Activated naive CD4-positive, alpha-beta T cell treated with anti-CD3 and anti-CD28 coated beads, Interleukin-2, amount 50 U/mL, for 72 hours (primary cell): ENCODE measurements around the gene PELI3. TPM values are rescaled to one million over a fixed set of nuclear protein-coding genes. Genes with fewer than 3 reads are reported as not detected.
"Not testable (repeated sequence)": the region's sequence is repeated elsewhere in the genome, so short reads cannot be mapped to it uniquely, and the experiment has no call there.

ENCODE experiments used
- ATAC-seq, 2 donors: fragments of 150-1000 bp; cut with Tn5 transposase; 2 replicates each; pipeline ENCODE4 v1.10.0; 2021; ENCODE audit warnings: mild to moderate bottlenecking in 2 of 2, moderate library complexity in 2 of 2
- DNase-seq, 2 donors: peaks; one replicate each; pipeline ENCODE4 v3.0.0; 2021 to 2022; ENCODE audit warnings: low spot score in 2 of 2
- H3K27ac Mint-ChIP-seq, 2 donors: one replicate each; pipeline ENCODE4 v1.8.0; 2022; ENCODE audit warnings: mild to moderate bottlenecking in 2 of 2, mixed read lengths in 2 of 2
- H3K36me3 Mint-ChIP-seq, 2 donors: one replicate each; pipeline ENCODE4 v1.8.0; 2022; ENCODE audit warnings: mixed read lengths in 2 of 2
- H3K9me3 Mint-ChIP-seq, 2 donors: one replicate each; pipeline ENCODE4 v1.8.0; 2022; ENCODE audit warnings: mixed read lengths in 2 of 2
- total RNA-seq, 2 donors: library from RNA; stranded (reverse); gene quantifications; one replicate each; pipeline ENCODE4 v1.2.3, GENCODE V29; 2022

The PELI3 gene
- total RNA-seq, 2 donors from 2014 or later = 4.2 to 8.5 TPM

GRCh38 chr11:66438504-66439466 lies 27.9 kb upstream of the PELI3 start, which contains the start of gene MRPL11:
Gene MRPL11 (minus strand): TSS chr11:66438848. CDS start chr11:66438754, 94 bp downstream.
- Mint-ChIP-seq H3K27ac (peak within 1 kb of the TSS; percentile 90 to 99), H3K9me3 (peaks cover 8 to 9% of the 10 kb centered on the region in 2 donors), H3K36me3 (peaks cover 8 to 15% of the 10 kb centered on the region in 2 donors)
- DNase-seq = peak; percentile 88 to 90
- peak; percentile 98 to 99 for ATAC-seq

DNA sequence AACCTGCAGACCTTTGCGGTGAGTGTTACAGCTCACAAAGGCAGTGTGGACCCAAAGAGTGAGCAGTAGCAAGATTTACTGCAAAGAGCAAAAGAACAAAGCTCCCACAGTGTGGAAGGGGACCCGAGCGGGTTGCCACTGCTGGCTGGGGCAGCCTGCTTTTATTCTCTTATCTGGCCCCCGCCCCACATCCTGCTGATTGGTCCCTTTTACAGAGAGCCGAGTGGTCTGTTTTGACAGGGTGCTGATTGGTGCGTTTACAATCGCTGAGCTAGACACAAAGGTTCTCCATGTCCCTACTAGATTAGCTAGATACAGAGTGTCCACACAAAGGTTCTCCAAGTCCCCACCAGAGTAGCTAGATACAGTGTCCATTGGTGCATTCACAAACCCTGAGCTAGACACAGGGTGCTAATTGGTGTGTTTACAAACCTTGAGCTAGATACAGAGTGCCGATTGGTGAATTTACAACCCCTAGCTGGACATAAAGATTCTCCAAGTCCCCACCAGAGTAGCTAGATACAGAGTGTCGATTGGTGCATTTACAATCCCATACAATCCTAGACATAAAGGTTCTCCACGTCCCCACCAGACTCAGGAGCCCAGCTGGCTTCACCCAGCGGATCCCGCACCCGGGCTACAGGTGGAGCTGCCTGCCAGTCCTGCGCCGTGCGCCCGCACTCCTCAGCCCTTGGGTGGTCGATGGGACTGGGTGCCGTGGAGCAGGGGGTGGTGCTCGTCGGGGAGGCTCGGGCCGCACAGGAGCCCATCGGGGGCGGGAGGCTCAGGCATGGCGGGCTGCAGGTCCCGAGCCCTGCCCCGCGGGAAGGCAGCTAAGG lies 26.4 kb upstream of the PELI3 start:
- H3K27ac Mint-ChIP-seq, ATAC-seq, DNase-seq: not testable (repeated sequence)
- peaks cover 11 to 13% of the 10 kb centered on the region in 2 donors for H3K36me3 Mint-ChIP-seq
- H3K9me3 Mint-ChIP-seq = peaks cover 11 to 13% of the 10 kb centered on the region in 2 donors

DNA sequence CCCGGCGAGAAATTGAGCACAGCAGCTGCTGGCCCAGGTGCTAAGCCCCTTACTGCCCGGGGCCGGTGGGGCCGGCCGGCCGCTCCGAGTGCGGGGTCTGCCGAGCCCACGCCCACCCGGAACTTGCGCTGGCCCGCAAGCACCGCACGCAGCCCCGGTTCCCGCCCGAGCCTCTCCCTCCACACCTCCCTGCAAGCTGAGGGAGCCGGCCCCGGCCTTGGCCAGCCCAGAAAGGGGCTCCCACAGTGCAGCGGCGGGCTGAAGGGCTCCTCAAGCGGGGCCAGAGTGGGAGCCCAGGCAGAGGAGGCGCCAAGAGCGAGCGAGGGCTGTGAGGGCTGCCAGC lies 25.8 kb upstream of the PELI3 start:
- DNase-seq, ATAC-seq, H3K27ac Mint-ChIP-seq: not testable (repeated sequence)
- Mint-ChIP-seq H3K9me3 (peaks cover 11 to 13% of the 10 kb centered on the region in 2 donors), H3K36me3 (peaks cover 11 to 12% of the 10 kb centered on the region in 2 donors)

DNA sequence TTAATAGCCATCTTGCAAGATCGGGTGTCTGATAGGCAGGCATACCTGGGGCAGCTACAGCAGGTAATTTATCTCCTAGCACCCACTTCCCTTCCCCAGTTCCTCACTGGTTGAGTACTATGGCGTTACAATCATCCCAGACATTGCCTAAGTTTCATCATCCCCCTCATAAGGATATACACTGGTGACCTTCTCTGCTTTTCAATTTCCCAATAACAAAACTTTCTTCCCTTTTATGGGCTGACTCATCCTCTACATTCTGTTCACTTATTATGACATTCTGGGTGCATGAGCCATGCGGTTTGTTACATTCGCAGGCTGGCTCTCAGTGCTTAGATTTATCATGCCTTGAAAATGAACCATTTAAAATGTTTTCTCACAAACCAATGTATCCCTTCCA lies 23.1 kb upstream of the PELI3 start:
- no peak for DNase-seq
- peaks cover 11 to 12% of the 10 kb centered on the region in 2 donors for H3K36me3 Mint-ChIP-seq
- peaks cover 11 to 13% of the 10 kb centered on the region in 2 donors for H3K9me3 Mint-ChIP-seq
- H3K27ac Mint-ChIP-seq = no peak overlapping the region
- ATAC-seq = no peak

DNA sequence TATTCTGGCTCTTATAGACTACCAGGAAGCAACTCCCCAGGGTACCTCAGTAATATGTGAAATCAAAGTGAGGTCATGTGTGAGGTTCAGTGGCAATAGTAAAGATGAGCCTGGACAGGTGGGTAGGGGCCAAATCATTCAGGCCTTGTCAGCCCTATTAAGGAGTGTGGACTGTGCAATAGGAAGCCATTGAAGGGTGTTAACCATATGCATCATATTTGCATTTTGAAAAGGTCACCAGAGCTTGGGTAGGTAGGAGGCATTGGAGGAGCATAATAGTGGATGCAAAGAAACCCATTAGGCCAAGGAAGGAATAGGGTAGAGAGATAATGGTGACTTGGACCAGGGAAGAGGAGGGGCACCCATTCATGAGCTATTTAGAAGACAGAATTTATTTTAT lies 19.7 kb upstream of the PELI3 start:
- DNase-seq = no peak
- ATAC-seq = no peak
- Mint-ChIP-seq H3K9me3 (peaks cover 11 to 13% of the 10 kb centered on the region in 2 donors), H3K36me3 (peaks cover 11 to 12% of the 10 kb centered on the region in 2 donors), H3K27ac (no peak overlapping the region)

DNA sequence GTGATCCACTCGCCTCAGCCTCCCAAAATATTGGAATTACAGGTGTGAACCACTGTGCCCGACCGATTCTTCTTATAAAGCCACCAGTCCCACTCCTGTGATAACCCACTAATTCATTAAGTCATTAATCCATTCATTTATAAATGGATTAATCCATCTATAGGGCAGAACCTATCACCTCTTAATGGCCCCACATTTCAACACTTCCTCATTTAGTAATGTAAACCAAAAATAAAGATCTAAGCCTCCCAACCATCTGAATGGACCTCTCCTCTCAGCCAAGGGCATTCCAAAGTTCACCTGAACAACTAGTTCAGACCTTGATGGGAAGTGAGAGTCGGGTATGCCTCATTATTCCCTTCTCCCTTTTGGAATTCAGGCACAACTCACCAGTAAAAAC lies 18.2 kb upstream of the PELI3 start:
- H3K27ac Mint-ChIP-seq = no peak overlapping the region
- peaks cover 5 to 6% of the 10 kb centered on the region in 2 donors for H3K9me3 Mint-ChIP-seq
- ATAC-seq (no peak), DNase-seq (no peak)
- peaks cover 6% of the 10 kb centered on the region in 2 donors for H3K36me3 Mint-ChIP-seq

DNA sequence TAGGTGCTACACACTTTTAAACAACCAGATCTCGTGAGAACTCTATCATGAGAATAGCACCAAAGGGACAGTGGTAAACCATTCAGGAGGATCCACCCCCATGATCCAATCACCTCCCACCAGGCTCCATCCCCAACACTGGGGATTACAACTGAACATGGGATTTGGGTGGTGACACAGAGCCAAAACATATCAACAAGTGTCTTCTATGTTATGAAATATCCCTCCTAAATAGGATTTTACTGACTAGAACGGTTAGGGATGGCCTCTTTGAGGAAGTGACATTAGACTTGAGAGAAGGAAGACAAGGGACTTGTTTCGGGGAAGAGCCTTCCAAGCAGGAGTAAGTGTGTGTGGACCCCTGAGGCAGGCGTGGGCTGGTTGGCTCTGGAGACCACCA lies 16.1 kb upstream of the PELI3 start:
- DNase-seq (no peak), ATAC-seq (no peak)
- Mint-ChIP-seq H3K36me3 (no peaks in the 10 kb centered on the region), H3K9me3 (no peaks in the 10 kb centered on the region), H3K27ac (no peak overlapping the region)

DNA sequence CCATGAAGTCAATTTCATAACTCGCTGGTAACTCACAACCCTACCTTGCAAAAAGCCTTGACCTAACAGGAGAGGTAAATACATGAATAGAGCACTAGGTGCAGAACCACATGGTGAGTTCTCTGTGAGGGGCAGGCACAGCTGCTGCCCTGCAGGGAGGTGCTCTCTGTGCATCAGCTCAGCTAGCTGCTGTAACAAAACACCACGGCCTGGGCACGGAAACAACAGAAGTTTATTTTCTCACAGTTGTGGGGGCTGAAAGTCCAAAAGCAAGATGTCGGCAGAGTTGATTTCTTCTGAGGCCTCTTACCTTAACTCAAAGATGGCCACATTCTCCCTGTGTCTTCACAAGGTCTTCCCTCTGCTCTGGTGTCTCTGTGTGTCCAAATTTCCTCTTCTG lies 15.0 kb upstream of the PELI3 start:
- H3K27ac Mint-ChIP-seq = no peak overlapping the region
- no peaks in the 10 kb centered on the region for H3K36me3 Mint-ChIP-seq
- H3K9me3 Mint-ChIP-seq = no peaks in the 10 kb centered on the region
- DNase-seq (no peak), ATAC-seq (no peak)

- Mint-ChIP-seq H3K9me3 (no peaks in the 10 kb centered on the region), H3K27ac (peak overlapping the region in 1 of 2 donors; percentile 14), H3K36me3 (no peaks in the 10 kb centered on the region)
- ATAC-seq = peak; percentile 39 to 64
- no peak for DNase-seq
These were observed 12.5 kb upstream of the PELI3 start for GRCh38 chr11:66454247-66454646.

GRCh38 chr11:66454828-66455227 lies 11.9 kb upstream of the PELI3 start:
- H3K36me3 Mint-ChIP-seq = no peaks in the 10 kb centered on the region
- DNase-seq (no peak), ATAC-seq (peak; percentile 39 to 42)

GRCh38 chr11:66457826-66458225 lies 8.9 kb upstream of the PELI3 start:
- ATAC-seq (no peak), DNase-seq (no peak)
- H3K9me3 Mint-ChIP-seq = peaks cover 0 to 6% of the 10 kb centered on the region in 2 donors
- H3K27ac Mint-ChIP-seq = peak overlapping the region in 1 of 2 donors; percentile 65
- H3K36me3 Mint-ChIP-seq = peaks cover 0 to 4% of the 10 kb centered on the region in 2 donors

More at GRCh38 chr11:66454828-66455227, 11.9 kb upstream of the PELI3 start:
- H3K27ac Mint-ChIP-seq = peak overlapping the region; percentile 14 to 85
- H3K9me3 Mint-ChIP-seq = no peaks in the 10 kb centered on the region

- DNase-seq (no peak), ATAC-seq (peak; percentile 41 to 75)
- peaks cover 0 to 4% of the 10 kb centered on the region in 2 donors for H3K36me3 Mint-ChIP-seq
- H3K9me3 Mint-ChIP-seq = peaks cover 0 to 13% of the 10 kb centered on the region in 2 donors
- peak overlapping the region in 1 of 2 donors; percentile 44 for H3K27ac Mint-ChIP-seq
These were observed 7.4 kb upstream of the PELI3 start for GRCh38 chr11:66459138-66459778.

DNA sequence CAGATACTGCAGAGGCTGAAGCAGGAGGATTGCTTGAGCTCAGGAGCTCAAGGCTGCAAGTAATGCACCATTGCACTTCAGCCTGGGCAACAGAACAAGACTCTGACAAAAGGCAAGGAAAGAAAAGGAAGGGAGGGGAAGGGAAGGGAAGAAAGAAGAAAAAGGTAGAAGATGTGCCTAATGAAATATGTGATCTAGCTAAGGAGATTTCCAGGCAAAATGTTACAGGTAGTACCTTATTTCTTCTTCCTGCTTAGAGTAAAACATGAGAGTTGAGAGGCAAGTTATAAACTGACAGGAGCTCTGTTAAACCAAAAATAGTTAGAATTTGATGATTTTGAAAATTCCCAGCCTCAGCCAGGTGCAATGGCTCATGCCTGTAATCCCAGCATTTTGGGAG lies 4.7 kb upstream of the PELI3 start:
- H3K36me3 Mint-ChIP-seq = peaks cover 0 to 4% of the 10 kb centered on the region in 2 donors
- H3K9me3 Mint-ChIP-seq = peaks cover 0 to 13% of the 10 kb centered on the region in 2 donors
- DNase-seq (no peak), ATAC-seq (no peak)
- H3K27ac Mint-ChIP-seq = peak overlapping the region in 1 of 2 donors; percentile 8

DNA sequence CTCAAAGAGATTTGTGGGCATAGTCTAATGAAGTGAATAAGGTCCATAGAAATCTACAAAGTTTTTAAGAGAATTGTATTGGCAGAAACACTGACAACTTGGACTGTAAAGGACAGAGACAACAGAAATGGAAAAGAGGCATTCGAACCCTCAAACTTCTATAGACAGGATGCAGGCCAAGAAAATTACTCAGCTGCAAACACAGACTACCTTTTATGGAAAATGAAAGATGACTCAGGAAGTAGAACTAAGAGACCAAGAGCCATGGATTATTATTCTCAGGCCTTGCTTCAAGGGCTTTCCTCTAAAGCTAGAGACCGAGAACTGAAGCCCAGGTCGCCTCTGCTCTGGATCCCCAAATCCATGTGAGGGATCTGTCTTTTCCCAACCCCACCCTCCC lies 3.8 kb upstream of the PELI3 start:
- DNase-seq (no peak), ATAC-seq (no peak)
- H3K36me3 Mint-ChIP-seq = peaks cover 0 to 4% of the 10 kb centered on the region in 2 donors
- peak overlapping the region; percentile 8 to 69 for H3K27ac Mint-ChIP-seq
- H3K9me3 Mint-ChIP-seq = peaks cover 0 to 13% of the 10 kb centered on the region in 2 donors

- not testable (repeated sequence) for ATAC-seq, DNase-seq, H3K36me3 Mint-ChIP-seq, H3K27ac Mint-ChIP-seq
- peaks cover 0 to 13% of the 10 kb centered on the region in 2 donors for H3K9me3 Mint-ChIP-seq
These were observed 2.6 kb upstream of the PELI3 start for GRCh38 chr11:66464116-66464515.

DNA sequence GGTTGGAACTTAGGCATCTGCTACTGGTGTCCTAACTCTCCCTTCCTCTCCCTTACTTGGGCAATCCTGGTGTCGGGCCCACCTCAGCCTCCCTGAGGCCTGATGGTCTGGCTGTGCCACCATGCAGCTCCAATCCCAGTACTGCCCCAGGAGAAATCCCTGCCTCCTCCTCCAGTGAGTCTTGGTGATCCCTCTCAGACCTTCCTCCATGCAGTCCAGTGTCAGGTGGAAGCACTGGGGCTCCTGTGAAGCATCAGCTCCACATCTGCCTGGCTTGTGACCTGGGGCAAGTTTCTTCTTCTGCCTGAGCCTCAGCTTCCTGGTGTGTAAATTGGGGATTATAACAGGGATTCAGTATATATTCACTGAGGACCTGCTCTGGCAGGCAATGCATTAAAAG lies 1.8 kb upstream of the PELI3 start:
- no peak for ATAC-seq
- Mint-ChIP-seq H3K9me3 (peaks cover 0 to 13% of the 10 kb centered on the region in 2 donors), H3K27ac (no peak overlapping the region), H3K36me3 (peaks cover 0 to 4% of the 10 kb centered on the region in 2 donors)
- no peak for DNase-seq
